Keratinocyte (primary cell): Measurements from ENCODE around the gene FBXO40.

Source experiments
- CTCF ChIP-seq, 3 experiments: IDR thresholded peaks in 1 of 3; conservative IDR thresholded peaks in 1 of 3; optimal IDR thresholded peaks in 1 of 3; 2 replicates in 2 of 3; 3 replicates in 1 of 3; pipeline versions ENCODE3 to v1.5.1; 2011; ENCODE audit warnings: low read length in 3 of 3, mild to moderate bottlenecking in 3 of 3, moderate library complexity in 2 of 3, control low read depth in 1 of 3, inconsistent platforms in 1 of 3; ENCODE audit not compliant: insufficient read depth in 2 of 3; ENCODE audit errors: extremely low read depth in 1 of 3
- EZH2 ChIP-seq: IDR thresholded peaks from one replicate; pipeline ENCODE4 v1.6.1; 2012; ENCODE audit warnings: inconsistent platforms, mild to moderate bottlenecking, low read length, moderate library complexity

DNA sequence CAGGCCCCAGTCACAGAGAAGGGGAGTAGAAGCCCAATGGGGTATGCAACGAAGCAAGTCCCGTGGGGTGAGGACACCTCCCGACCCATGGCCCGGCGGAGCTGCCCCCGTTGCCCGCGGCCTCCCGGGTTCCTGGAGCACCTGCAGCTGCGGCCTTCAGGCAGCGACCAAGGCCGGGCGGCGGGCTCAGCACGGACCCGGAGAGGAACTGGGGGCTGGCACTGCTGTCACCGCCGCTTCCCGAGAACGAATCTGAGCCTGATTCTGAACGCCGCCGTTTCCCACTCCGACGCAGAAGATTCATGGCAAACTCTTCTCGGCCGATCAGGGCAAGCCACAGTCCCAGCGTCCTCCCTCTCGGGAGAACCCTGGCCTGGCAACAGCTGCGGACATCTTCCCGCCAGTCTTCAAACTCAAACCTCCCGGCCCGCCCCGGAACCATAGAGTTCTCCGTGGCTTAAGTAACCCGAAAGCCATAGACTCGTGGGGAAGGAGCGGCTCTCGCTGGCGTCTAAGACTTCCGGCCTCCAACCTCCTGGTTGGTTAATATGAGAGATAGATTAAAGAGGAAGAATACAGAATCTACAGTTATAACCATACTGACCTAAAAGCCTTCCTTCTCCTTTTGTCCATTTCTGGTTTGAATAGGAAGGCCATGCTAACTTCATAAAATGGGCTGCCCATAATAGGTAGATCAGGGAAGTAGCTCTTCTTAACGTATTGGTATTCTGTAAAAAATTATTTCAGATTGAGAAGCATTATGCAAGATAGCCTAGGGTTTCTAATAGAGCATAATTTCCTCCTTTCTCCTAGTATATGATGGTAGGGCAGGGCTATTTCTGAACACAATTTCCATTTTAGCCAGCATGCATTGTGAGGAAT is 47.4 kb upstream of the FBXO40 start, which contains the start of gene POLQ:
- TF ChIP-seq CTCF (optimal IDR thresholded peaks at IDR 0.05 in 1 of 3, IDR thresholded peaks at IDR 0.05 in 1 of 3, conservative IDR thresholded peaks at IDR 0.05 in 1 of 3; ENCODE audit: extremely low read depth in 1 of 3, insufficient read depth in 2 of 3, low read length in 3 of 3) (no peak), EZH2 (no peak)
